Stimulated activated memory B cell treated with anti-CD40 and anti-IgM and Interleukin-4, amounts not matched to agents 10 μg/mL and 1 μg/mL and 100 μg/mL, for 72 hours (primary cell): ENCODE results near the gene PRKG1.
"Not testable (repeated sequence)": the region's sequence is repeated elsewhere in the genome, so short reads cannot be mapped to it uniquely, and the experiment has no call there.

Experiments used
- ATAC-seq: fragments of 150-1000 bp; cut with Tn5 transposase; 2 replicates; pipeline ENCODE4 v1.10.0; 2021
- H3K27ac Mint-ChIP-seq: one replicate; pipeline ENCODE4 v1.8.0; 2022; ENCODE audit warnings: mild to moderate bottlenecking, mixed read lengths
- H3K27me3 Mint-ChIP-seq: one replicate; pipeline ENCODE4 v1.8.0; 2022; ENCODE audit warnings: mixed read lengths
- H3K36me3 Mint-ChIP-seq: one replicate; pipeline ENCODE4 v1.8.0; 2022; ENCODE audit warnings: mixed read lengths
- H3K4me1 Mint-ChIP-seq: one replicate; pipeline ENCODE4 v1.8.0; 2022; ENCODE audit warnings: mixed read lengths
- H3K4me3 Mint-ChIP-seq: one replicate; pipeline ENCODE4 v1.8.0; 2022; ENCODE audit warnings: mild to moderate bottlenecking, moderate library complexity, mixed read lengths
- H3K9me3 Mint-ChIP-seq: one replicate; pipeline ENCODE4 v1.8.0; 2022; ENCODE audit warnings: mixed read lengths

Gene PRKG1

DNA sequence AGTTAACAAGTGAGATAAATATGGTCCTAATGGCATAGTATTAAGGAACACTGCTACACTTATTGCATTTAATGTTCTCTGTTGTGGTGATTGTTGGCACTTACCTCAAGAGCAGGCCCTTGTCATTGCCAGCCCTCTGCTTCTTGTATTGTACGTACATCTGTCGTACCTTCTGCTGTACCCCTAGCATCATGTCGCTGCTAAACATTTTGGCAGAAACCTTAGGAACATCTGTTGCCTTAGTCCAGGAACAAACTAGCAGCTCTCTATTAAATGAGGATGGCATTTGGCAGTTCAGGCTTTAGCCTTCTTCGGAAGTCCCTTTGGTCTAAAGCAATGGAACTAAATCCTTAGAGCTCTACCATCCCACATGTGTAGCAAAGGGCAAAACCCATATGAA, 47.6 kb downstream of the PRKG1 start:
- no peaks in the 10 kb centered on the region for H3K27me3 Mint-ChIP-seq
- no peaks in the 10 kb centered on the region for H3K9me3 Mint-ChIP-seq
- ATAC-seq, result no peak
- H3K4me3 Mint-ChIP-seq, result no peak overlapping the region
- no peaks in the 10 kb centered on the region for H3K4me1 Mint-ChIP-seq
- H3K27ac Mint-ChIP-seq, result no peak overlapping the region
- no peaks in the 10 kb centered on the region for H3K36me3 Mint-ChIP-seq

DNA sequence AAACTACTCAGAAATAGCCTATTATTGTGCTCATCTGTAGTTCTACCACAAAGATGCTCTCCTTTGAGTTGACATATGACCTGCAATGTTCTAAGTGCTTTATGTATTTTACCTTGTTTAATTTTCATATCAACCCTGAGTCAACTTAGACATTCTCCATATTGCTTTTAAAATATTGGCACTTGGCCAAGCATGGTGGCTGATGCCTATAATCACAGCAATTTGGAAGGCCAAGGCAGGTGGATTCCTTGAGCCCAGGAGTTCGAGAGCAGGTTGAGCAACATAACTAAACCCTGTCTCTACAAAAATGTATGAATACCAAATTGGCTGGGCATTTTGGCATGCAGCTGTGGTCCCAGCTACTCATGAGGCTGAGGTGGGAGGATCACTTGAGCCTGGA, 50.6 kb downstream of the PRKG1 start:
- no peaks in the 10 kb centered on the region for H3K36me3 Mint-ChIP-seq
- H3K27ac Mint-ChIP-seq, result no peak overlapping the region
- H3K9me3 Mint-ChIP-seq, result peaks cover 2% of the 10 kb centered on the region
- H3K27me3 Mint-ChIP-seq, result no peaks in the 10 kb centered on the region
- H3K4me1 Mint-ChIP-seq, result no peaks in the 10 kb centered on the region
- no peak for ATAC-seq
- H3K4me3 Mint-ChIP-seq, result no peak overlapping the region

DNA sequence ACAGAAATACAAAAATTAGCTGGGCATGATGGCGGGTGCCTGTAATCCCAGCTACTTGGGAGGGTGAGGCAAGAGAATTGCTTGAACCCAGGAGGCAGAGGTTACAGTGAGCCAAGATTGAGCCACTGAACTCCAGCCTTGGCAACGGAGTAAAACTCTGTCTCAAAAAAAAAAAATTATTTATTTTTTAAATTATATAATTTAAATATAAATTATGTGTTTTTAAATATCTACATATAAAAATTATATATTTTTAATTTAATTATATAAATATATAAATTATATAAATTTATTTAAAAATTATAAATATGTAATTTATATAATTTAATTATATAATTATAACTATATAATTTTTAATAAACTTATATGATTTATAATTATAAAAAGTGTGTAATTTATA, 51.2 kb downstream of the PRKG1 start:
- Mint-ChIP-seq H3K4me1 (no peaks in the 10 kb centered on the region), H3K36me3 (no peaks in the 10 kb centered on the region), H3K27me3 (no peaks in the 10 kb centered on the region), H3K27ac (no peak overlapping the region), H3K9me3 (peaks cover 2% of the 10 kb centered on the region), H3K4me3 (no peak overlapping the region)
- ATAC-seq, result no peak

DNA sequence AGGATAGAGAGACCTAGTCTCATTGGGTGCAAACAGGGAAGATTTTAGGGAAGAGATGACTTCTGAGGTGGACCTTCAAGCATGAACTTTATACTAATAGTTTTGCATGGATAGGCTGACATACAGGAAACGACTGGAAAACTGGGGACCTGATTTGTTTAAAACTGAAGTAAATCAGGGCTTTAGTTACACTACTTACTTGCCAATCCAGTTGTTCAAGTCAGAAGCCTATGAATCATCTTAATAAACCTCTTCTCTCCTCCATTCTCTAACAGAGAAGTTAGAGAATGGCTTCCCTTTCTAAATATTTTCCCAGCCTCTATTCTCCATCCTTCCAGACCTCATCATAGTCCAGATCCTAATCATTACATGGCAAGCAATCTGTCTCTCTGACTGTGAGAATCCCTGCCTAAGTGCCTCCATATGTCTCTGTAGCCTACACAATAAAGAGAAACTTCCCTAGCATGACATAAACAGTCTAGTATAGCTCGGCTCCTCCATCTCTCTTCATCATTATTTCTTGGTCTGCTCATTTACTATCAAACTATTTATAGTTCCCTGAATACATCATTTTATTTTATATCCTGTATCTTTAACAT, 55.8 kb downstream of the PRKG1 start:
- H3K36me3 Mint-ChIP-seq, result no peaks in the 10 kb centered on the region
- H3K9me3 Mint-ChIP-seq, result peaks cover 2% of the 10 kb centered on the region
- H3K27me3 Mint-ChIP-seq, result no peaks in the 10 kb centered on the region
- no peaks in the 10 kb centered on the region for H3K4me1 Mint-ChIP-seq
- H3K4me3 Mint-ChIP-seq, result no peak overlapping the region
- no peak for ATAC-seq
- H3K27ac Mint-ChIP-seq, result no peak overlapping the region

DNA sequence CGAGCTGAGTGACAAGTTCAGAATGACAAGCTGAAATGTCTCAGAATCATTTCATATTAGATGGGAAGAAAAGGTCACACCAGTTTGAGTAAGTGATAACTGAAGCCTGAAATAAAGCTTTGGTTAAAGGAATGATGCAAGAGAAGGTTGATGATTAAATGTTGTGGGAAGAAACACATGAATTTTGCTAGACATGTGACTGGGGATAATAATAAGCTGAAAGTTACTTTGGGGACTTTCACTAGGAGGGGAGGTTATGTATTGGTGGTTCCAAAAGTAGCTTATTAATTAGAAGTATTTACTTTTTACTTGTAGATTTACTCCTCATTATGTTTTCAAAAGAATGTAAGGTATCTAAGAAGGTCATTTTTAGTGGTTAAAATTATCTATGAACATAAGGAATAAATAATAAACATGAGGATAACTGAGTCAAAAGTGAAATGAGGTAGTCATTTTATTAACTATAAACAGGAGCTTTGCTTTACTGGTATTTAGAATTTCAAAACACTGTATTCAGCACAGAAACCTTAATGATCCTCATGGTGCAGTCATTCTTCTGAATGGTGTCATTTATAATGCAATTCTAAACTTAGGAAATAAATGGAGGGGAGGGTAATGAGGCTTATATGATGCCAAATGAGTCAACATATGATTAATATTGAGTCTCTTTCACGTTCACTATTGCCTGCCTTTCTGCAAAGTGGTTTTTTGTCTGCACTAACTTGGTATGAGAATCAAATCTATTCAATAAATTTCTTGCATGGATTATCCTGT, 63.7 kb downstream of the PRKG1 start:
- H3K9me3 Mint-ChIP-seq, result no peaks in the 10 kb centered on the region
- H3K4me3 Mint-ChIP-seq, result no peak overlapping the region
- no peaks in the 10 kb centered on the region for H3K36me3 Mint-ChIP-seq
- no peaks in the 10 kb centered on the region for H3K27me3 Mint-ChIP-seq
- no peak overlapping the region for H3K27ac Mint-ChIP-seq
- H3K4me1 Mint-ChIP-seq, result no peaks in the 10 kb centered on the region
- ATAC-seq, result no peak

DNA sequence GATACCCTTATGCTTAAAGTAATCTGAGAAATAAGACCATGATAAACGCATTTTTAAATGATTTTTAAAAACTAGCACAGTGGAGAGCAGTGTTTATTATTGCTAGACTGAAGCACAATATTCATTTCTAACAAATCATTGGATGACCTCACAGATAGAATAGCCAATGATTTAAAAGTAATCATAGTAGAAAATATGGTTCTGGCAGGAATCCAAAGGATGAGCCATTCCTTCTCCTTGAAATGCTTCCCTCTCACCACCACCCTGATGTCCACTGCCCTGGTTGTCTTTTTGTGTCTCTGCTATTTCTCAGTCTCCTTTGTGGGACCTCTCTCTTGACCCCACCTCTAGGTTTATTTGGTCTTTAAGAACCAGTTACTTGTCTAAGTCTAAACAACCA, 64.9 kb downstream of the PRKG1 start:
- no peak overlapping the region for H3K4me3 Mint-ChIP-seq
- H3K27ac Mint-ChIP-seq, result no peak overlapping the region
- no peaks in the 10 kb centered on the region for H3K27me3 Mint-ChIP-seq
- H3K9me3 Mint-ChIP-seq, result no peaks in the 10 kb centered on the region
- no peaks in the 10 kb centered on the region for H3K4me1 Mint-ChIP-seq
- H3K36me3 Mint-ChIP-seq, result no peaks in the 10 kb centered on the region
- ATAC-seq, result no peak

DNA sequence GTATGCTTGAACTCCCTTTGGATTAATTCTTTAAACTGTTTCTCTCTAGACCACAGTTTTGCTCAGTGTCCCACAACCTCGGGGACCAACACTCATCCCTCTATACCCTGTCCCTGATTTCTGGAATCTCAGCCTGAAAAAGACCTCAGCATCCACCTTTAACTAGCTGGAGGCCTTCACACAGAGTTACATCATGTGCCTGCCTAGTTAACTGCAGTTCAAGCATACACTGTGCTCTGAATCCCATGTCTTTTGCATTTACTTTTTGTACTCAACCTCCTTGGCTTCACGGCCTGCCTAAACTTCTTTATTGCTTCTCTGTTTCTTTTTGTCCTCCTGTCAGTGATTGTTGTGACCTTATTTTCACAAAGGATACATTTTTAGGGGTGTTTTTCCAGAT, 66.7 kb downstream of the PRKG1 start:
- no peak overlapping the region for H3K4me3 Mint-ChIP-seq
- no peaks in the 10 kb centered on the region for H3K27me3 Mint-ChIP-seq
- H3K4me1 Mint-ChIP-seq, result no peaks in the 10 kb centered on the region
- H3K27ac Mint-ChIP-seq, result no peak overlapping the region
- ATAC-seq, result peak; percentile 27
- H3K36me3 Mint-ChIP-seq, result no peaks in the 10 kb centered on the region
- no peaks in the 10 kb centered on the region for H3K9me3 Mint-ChIP-seq

DNA sequence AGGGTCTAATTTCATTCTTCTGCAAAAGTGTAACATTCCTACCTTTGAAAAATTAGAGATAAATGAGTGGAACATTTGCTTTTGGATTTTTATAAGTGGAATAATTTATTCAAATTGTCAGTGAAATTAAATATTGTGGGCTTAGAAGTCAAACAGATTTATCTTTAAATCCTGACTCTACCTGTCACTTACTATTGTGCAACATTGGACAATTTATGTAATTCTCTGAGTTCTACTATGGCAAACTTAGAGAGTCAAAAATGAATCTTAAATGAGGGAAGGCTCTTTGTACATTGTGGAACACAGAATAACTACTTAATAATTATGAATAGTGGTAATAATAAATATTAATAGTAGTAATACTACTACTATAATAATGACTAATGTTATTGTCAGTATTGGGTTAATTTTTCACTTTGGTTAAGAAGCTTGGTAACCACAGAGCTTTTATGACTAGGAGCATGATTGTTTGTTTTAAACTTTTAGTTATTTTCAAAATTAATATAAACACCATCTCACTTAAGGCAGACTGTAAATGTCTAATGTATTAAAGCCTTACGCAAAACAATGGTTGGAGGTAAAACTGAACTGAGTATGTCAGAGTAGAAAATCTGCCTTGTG, 70.0 kb downstream of the PRKG1 start:
- Mint-ChIP-seq H3K27ac (no peak overlapping the region), H3K4me1 (no peaks in the 10 kb centered on the region), H3K27me3 (no peaks in the 10 kb centered on the region), H3K9me3 (no peaks in the 10 kb centered on the region), H3K4me3 (no peak overlapping the region), H3K36me3 (no peaks in the 10 kb centered on the region)
- no peak for ATAC-seq

DNA sequence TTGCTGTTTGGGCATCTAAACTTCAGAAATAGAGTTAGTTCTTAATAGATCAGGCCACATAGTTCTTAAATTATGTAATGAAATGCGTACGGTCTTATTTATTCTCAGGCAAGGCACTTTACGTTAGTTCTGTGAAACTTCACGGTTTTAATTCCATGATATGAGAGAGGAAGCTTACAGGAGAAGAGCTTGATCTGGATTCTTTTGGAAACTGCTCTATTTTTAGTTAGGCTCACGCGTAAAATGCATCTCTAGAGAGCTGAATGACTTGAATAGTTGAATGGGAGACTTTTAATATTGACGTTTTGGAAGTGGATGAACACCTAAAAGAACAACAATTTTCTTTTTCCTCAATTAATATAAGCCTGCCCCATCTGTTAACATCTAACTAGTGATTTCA, 71.1 kb downstream of the PRKG1 start:
- H3K9me3 Mint-ChIP-seq, result no peaks in the 10 kb centered on the region
- H3K4me3 Mint-ChIP-seq, result no peak overlapping the region
- H3K36me3 Mint-ChIP-seq, result no peaks in the 10 kb centered on the region
- no peak overlapping the region for H3K27ac Mint-ChIP-seq
- no peaks in the 10 kb centered on the region for H3K4me1 Mint-ChIP-seq
- H3K27me3 Mint-ChIP-seq, result no peaks in the 10 kb centered on the region
- no peak for ATAC-seq

DNA sequence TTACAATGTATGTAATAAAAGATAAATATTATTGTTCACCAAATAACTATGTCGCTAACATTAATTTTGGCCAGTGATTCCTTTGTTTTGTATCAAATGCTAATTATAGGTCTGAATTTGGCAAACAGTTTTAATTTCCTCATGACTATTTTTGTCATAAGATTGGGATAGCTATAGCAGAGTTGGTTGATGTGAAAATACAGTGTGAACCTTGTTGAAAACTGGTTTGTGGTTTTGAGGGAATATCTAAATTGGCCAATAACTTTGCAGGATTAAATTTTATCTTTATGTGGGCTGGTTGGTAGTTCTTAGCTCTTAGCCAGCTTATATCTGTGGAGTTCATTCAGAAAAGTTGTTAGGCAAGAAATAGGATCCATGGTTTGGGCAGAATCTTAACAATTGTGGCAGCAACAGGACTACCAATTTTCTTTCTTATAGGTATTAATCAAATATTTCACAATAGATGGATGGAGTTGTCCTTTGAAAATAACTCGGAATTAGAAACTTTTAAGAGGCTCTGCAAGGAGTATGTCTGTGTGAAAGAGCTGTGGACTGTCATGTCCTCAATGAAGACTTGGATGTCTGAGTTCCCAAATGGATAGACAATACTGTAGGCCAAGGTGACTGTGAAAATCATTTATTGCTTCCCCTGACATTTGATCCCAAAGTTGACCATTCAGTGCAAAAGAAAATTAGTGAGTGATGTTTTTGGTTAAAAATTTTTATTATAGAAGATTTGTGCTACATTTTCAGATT, 73.5 kb downstream of the PRKG1 start:
- Mint-ChIP-seq H3K27me3 (no peaks in the 10 kb centered on the region), H3K4me3 (no peak overlapping the region), H3K4me1 (no peaks in the 10 kb centered on the region), H3K36me3 (no peaks in the 10 kb centered on the region), H3K9me3 (no peaks in the 10 kb centered on the region), H3K27ac (no peak overlapping the region)
- ATAC-seq, result no peak

DNA sequence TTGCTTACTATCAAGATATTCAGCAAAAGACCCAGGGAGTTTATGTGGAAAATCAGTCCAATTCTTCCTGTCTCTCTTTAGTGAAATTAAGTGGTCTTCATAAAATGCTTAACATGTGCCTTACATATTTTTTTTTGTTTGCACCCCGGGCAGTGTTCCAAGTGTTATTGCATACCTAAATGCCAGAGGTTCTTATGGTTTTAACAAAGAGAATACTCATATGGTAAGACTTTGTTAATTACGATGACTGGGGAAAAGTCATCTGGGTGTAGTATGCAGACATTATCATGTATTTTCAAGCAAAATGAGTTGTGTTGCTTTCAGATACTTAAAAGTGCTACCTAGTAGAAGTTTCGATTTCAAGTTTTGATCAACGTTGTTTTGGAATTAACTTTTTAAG, 82.6 kb downstream of the PRKG1 start:
- no peaks in the 10 kb centered on the region for H3K9me3 Mint-ChIP-seq
- H3K4me1 Mint-ChIP-seq, result no peaks in the 10 kb centered on the region
- H3K36me3 Mint-ChIP-seq, result no peaks in the 10 kb centered on the region
- ATAC-seq, result no peak
- H3K27me3 Mint-ChIP-seq, result no peaks in the 10 kb centered on the region
- H3K27ac Mint-ChIP-seq, result no peak overlapping the region
- no peak overlapping the region for H3K4me3 Mint-ChIP-seq

DNA sequence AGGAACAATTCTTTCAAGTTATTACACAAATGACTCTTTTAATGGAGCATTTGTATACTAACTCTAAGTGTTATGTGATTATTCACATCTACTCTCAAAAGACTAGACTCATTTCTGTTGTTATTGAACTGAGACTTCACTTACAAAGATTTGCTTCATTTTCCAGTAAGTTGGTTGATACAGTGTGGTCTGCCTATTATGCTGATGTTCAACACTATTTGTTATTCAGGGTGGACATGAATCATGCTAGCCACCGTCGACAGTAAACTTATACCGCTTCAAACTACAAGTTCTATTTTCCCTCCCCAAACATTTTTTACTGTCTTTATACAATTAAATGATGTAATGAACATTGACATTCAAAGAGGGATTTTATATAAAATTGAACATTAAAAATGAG, 84.5 kb downstream of the PRKG1 start:
- no peaks in the 10 kb centered on the region for H3K9me3 Mint-ChIP-seq
- no peak overlapping the region for H3K4me3 Mint-ChIP-seq
- ATAC-seq, result no peak
- H3K27ac Mint-ChIP-seq, result no peak overlapping the region
- no peaks in the 10 kb centered on the region for H3K36me3 Mint-ChIP-seq
- no peaks in the 10 kb centered on the region for H3K4me1 Mint-ChIP-seq
- no peaks in the 10 kb centered on the region for H3K27me3 Mint-ChIP-seq

DNA sequence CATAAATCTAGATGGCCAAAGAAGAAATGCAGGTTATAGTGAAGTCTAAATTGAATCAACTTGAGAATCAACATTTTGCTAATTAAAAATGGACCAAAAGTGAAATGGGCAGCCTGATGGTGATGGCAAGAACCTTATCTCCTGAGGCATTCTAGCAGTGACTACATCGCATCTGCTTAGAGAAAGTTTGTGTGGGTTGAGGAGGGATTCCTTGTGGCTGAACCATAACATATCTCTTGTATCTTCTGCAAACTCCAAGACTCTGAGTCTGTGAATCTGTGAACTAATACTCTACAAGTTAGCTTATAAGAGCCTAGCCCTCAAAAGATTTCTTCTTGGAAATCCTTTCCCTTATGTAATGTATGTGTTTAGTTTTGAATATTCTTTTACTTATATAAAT, 85.6 kb downstream of the PRKG1 start:
- Mint-ChIP-seq H3K4me1 (no peaks in the 10 kb centered on the region), H3K36me3 (no peaks in the 10 kb centered on the region), H3K4me3 (no peak overlapping the region), H3K9me3 (no peaks in the 10 kb centered on the region), H3K27ac (no peak overlapping the region), H3K27me3 (no peaks in the 10 kb centered on the region)
- ATAC-seq, result no peak

DNA sequence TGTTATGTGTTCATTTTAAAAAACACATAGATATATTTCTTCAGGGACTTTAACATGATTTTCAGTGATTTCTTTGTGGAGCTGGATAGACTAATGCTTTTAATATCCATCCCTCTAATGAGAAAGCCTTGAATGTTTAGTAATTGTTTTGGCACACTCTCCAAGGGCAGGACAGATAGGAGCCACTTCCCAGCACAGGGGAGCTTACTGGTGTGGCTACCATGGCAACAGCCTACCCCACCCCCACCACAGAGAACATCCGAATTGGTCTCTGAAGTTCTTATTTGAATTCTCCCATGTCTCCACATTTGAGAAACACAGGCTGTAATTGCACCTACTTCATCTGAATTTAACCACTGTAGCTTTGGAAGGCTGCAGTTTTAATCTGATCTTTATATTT, 87.7 kb downstream of the PRKG1 start:
- Mint-ChIP-seq H3K36me3 (no peaks in the 10 kb centered on the region), H3K27ac (no peak overlapping the region), H3K27me3 (no peaks in the 10 kb centered on the region), H3K9me3 (peaks cover under 1% of the 10 kb centered on the region), H3K4me3 (no peak overlapping the region), H3K4me1 (no peaks in the 10 kb centered on the region)
- no peak for ATAC-seq

DNA sequence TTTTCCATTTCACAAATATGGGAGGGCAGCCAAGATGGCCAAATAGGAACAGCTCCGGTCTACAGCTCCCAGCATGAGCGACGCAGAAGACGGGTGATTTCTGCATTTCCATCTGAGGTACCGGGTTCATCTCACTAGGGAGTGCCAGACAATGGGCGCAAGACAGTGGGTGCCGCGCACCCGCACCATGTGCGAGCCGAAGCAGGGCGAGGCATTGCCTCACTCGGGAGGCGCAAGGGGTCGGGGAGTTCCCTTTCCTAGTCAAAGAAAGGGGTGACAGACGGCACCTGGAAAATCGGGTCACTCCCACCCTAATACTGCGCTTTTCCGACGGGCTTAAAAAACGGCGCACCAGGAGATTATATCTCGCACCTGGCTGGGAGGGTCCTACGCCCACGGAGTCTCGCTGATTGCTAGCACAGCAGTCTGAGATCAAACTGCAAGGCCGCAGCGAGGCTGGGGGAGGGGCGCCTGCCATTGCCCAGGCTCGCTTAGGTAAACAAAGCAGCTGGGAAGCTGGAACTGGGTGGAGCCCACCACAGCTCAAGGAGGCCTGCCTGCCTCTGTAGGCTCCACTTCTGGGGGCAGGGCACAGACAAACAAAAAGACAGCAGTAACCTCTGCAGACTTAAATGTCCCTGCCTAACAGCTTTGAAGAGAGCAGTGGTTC, 89.2 kb downstream of the PRKG1 start:
- not testable (repeated sequence) for H3K27ac Mint-ChIP-seq, H3K9me3 Mint-ChIP-seq, H3K27me3 Mint-ChIP-seq, ATAC-seq, H3K36me3 Mint-ChIP-seq, H3K4me1 Mint-ChIP-seq, H3K4me3 Mint-ChIP-seq
